ENCODE data around the gene TRAF6. TPM values are rescaled to one million over a fixed set of nuclear protein-coding genes. Genes with fewer than 3 reads are reported as not detected.

TRAF6 gene
- total and polyA plus RNA-seq, 10 of the 15 experiments (the other 5 are each of a cell fraction or from before 2014, with no cell fraction given), result 1.4 to 10.9 (median 7.0) TPM

- TF ChIP-seq, protein P1, sequence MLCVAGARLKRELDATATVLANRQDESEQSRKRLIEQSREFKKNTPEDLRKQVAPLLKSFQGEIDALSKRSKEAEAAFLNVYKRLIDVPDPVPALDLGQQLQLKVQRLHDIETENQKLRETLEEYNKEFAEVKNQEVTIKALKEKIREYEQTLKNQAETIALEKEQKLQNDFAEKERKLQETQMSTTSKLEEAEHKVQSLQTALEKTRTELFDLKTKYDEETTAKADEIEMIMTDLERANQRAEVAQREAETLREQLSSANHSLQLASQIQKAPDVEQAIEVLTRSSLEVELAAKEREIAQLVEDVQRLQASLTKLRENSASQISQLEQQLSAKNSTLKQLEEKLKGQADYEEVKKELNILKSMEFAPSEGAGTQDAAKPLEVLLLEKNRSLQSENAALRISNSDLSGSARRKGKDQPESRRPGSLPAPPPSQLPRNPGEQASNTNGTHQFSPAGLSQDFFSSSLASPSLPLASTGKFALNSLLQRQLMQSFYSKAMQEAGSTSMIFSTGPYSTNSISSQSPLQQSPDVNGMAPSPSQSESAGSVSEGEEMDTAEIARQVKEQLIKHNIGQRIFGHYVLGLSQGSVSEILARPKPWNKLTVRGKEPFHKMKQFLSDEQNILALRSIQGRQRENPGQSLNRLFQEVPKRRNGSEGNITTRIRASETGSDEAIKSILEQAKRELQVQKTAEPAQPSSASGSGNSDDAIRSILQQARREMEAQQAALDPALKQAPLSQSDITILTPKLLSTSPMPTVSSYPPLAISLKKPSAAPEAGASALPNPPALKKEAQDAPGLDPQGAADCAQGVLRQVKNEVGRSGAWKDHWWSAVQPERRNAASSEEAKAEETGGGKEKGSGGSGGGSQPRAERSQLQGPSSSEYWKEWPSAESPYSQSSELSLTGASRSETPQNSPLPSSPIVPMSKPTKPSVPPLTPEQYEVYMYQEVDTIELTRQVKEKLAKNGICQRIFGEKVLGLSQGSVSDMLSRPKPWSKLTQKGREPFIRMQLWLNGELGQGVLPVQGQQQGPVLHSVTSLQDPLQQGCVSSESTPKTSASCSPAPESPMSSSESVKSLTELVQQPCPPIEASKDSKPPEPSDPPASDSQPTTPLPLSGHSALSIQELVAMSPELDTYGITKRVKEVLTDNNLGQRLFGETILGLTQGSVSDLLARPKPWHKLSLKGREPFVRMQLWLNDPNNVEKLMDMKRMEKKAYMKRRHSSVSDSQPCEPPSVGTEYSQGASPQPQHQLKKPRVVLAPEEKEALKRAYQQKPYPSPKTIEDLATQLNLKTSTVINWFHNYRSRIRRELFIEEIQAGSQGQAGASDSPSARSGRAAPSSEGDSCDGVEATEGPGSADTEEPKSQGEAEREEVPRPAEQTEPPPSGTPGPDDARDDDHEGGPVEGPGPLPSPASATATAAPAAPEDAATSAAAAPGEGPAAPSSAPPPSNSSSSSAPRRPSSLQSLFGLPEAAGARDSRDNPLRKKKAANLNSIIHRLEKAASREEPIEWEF (IDR thresholded peaks at IDR 0.05; ENCODE audit: insufficient replicate concordance, low read depth, low read length), result no peak
These were observed 11.4 kb downstream of the TRAF6 start (continued) for GRCh38 chr11:36498721-36499120.

- H3K27ac ChIP-seq (ENCODE audit: control insufficient read depth, insufficient read depth), result no peak overlapping the region
- CTCF ChIA-PET, result interaction anchor here (0.6 to 9.7 kb wide), 60 partner anchors 8 to 879 kb away, joined by 3 to 176 read pairs (median 4); partner anchors contain the start of genes COMMD9, PRR5L and TRAF6
These were observed 16.7 kb downstream of the TRAF6 start for GRCh38 chr11:36493332-36493731.

More at GRCh38 chr11:36493332-36493731, 16.7 kb downstream of the TRAF6 start:
- Histone ChIP-seq H3K4me3 (no peak overlapping the region), H3K36me3 (ENCODE audit: control insufficient read depth in 2 of 2, insufficient read depth in 2 of 2, low read length in 1 of 2) (peaks cover 10 to 12% of the 10 kb centered on the region in 2 experiments), H3K4me1 (ENCODE audit: control insufficient read depth, insufficient read depth, low read length) (peaks cover 2% of the 10 kb centered on the region; the same call in 1 of the 2 replicates), H2AFZ (ENCODE audit: control insufficient read depth, low read depth, low read length) (no peak overlapping the region), H3K9me3 (replicated peaks; ENCODE audit: control insufficient read depth, insufficient read depth, low read length) (no peaks in the 10 kb centered on the region), H3K27me3 (replicated peaks in 1 of 2; ENCODE audit: control insufficient read depth in 2 of 2, insufficient read depth in 2 of 2, low read length in 1 of 2) (no peaks in the 10 kb centered on the region), H4K20me1 (ENCODE audit: control insufficient read depth, insufficient read depth) (no peaks in the 10 kb centered on the region), H3K4me2 (ENCODE audit: control insufficient read depth, insufficient read depth) (no peak overlapping the region), H3K9ac (ENCODE audit: control insufficient read depth, insufficient read depth, low read length) (no peak overlapping the region), H3K79me2 (ENCODE audit: control insufficient read depth, insufficient read depth, low read length) (no peaks in the 10 kb centered on the region)
- DNase-seq (ENCODE audit: low read depth, low spot score) (no peak), ATAC-seq (peak; percentile 21; the same call in 2 of the 3 replicates), FAIRE-seq (no peak)
- TF ChIP-seq KDM1A (IDR thresholded peaks at IDR 0.05; ENCODE audit: borderline replicate concordance) (no peak), TBL1XR1 (IDR thresholded peaks at IDR 0.05; ENCODE audit: low read depth, low read length) (no peak)
- TF ChIP-seq, protein P2, sequence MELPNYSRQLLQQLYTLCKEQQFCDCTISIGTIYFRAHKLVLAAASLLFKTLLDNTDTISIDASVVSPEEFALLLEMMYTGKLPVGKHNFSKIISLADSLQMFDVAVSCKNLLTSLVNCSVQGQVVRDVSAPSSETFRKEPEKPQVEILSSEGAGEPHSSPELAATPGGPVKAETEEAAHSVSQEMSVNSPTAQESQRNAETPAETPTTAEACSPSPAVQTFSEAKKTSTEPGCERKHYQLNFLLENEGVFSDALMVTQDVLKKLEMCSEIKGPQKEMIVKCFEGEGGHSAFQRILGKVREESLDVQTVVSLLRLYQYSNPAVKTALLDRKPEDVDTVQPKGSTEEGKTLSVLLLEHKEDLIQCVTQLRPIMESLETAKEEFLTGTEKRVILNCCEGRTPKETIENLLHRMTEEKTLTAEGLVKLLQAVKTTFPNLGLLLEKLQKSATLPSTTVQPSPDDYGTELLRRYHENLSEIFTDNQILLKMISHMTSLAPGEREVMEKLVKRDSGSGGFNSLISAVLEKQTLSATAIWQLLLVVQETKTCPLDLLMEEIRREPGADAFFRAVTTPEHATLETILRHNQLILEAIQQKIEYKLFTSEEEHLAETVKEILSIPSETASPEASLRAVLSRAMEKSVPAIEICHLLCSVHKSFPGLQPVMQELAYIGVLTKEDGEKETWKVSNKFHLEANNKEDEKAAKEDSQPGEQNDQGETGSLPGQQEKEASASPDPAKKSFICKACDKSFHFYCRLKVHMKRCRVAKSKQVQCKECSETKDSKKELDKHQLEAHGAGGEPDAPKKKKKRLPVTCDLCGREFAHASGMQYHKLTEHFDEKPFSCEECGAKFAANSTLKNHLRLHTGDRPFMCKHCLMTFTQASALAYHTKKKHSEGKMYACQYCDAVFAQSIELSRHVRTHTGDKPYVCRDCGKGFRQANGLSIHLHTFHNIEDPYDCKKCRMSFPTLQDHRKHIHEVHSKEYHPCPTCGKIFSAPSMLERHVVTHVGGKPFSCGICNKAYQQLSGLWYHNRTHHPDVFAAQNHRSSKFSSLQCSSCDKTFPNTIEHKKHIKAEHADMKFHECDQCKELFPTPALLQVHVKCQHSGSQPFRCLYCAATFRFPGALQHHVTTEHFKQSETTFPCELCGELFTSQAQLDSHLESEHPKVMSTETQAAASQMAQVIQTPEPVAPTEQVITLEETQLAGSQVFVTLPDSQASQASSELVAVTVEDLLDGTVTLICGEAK (IDR thresholded peaks at IDR 0.05; ENCODE audit: borderline replicate concordance), result peak; percentile 93
- POLR2A ChIA-PET, result interaction anchor here (0.8 to 1.3 kb wide), 3 partner anchors 8 to 205 kb away, joined by 3 to 5 read pairs (median 5); partner anchors contain the start of gene COMMD9
- in situ Hi-C loops (cut with MboI) (loop anchor here (5.0 kb wide), 1 partner anchor 201 kb away; no protein-coding TSS in a partner anchor), intact Hi-C loops (cut with micrococcal nuclease; ENCODE audit: unreplicated experiment) (loop anchor here (10.0 kb wide), 1 partner anchor 359 kb away; no protein-coding TSS in a partner anchor)
- SMC1A ChIA-PET (ENCODE audit: uncharacterized antibody, unreplicated experiment), result interaction anchor here (0.7 to 4.0 kb wide), 31 partner anchors 9 to 272 kb away, joined by 3 to 87 read pairs (median 4); partner anchors contain the start of gene PRR5L
- RAD21 ChIA-PET (ENCODE audit: unreplicated experiment), result interaction anchor here (0.7 to 4.6 kb wide), 30 partner anchors 8 to 671 kb away, joined by 3 to 102 read pairs (median 4); partner anchors contain the start of genes COMMD9, PRR5L and TRAF6
- BruUV-seq (replicated peaks), result no TSS peak
